MG63 (cell line): ENCODE results near the gene PCDHGC3. TPM values are rescaled to one million over a fixed set of nuclear protein-coding genes. Genes with fewer than 3 reads are reported as not detected.

Experiments used
- DNase-seq: peaks from one replicate; pipeline ENCODE4 v3.0.0-alpha.2; 2020
- H3K27me3 ChIP-seq: fragments of 250-450 bp; sonication (Bioruptor Pico); 2 replicates; pipeline ENCODE4 v1.5.1; 2020; ENCODE audit warnings: mild to moderate bottlenecking, moderate library complexity
- H3K36me3 ChIP-seq: fragments of 250-450 bp; sonication (Bioruptor Pico); 2 replicates; pipeline ENCODE4 v1.5.1; 2020; ENCODE audit warnings: mild to moderate bottlenecking, moderate library complexity
- H3K4me3 ChIP-seq: fragments of 250-450 bp; sonication (Bioruptor Pico); 2 replicates; pipeline ENCODE4 v1.5.1; 2020; ENCODE audit warnings: mild to moderate bottlenecking, moderate library complexity
- H3K9me3 ChIP-seq: fragments of 250-450 bp; sonication (Bioruptor Pico); 2 replicates; pipeline ENCODE4 v1.5.1; 2020; ENCODE audit warnings: mild to moderate bottlenecking, moderate library complexity
- total RNA-seq: library from RNA; depleted of rRNA; stranded (reverse); fragments of >200 nt; shearing (Covaris generic); gene quantifications from 2 replicates; pipeline ENCODE4 v1.2.3, GENCODE V29; 2014; ENCODE audit warnings: low replicate concordance; rRNA removed

The PCDHGC3 gene
- total RNA-seq, 1 experiment from 2014 or later, result 42.3 TPM

DNA sequence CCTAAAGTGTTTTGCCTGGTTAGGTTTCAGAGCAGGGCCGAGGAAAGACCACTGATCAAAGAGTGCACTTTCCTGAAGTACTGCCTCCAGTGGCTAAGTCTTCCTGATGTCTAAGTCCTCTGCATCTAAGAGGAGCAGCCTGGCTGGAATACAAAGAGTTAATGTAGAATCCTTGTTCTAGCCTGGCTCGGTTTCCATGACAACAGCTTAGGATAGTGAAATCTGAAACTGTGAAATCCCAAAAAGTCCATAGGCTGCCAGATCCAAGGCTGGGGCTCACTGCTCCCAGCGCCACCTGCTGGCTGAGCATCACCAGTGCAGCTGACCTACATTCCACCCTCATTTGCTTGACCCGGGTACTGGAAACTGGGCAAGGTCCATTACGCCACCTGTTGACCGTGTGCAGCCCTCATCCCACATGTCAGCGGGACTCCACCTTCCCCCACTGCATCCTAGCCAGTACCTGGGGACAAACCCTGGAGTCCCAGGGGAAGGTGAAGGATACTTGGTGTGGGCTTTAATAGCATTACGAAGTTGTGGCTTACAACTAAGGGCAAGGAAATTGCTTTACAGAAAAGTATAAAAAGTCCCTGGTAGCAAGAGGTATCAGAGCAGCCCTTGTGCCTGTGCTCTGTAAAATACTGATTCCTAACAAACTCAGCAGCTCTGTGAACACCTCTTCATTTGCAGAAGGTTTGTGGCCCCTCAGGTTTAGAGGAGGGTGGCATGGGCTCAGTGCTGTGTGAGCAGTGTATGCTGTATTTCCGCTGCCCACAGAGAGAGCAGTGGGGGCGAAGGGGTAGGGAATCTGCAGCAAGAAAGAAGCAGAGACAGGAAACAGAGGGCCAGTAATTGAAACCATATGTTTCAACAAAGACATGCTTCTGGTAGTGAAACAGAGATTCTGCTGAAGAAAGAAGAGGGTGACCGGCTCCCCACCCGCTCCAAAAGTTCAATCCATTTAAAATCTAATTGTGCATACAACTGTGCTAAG lies 49.1 kb downstream of the PCDHGC3 start:
- DNase-seq, result peak; percentile 87
- Histone ChIP-seq H3K9me3 (0 out of 2 replicates have a peak, but pooled peaks cover 3% of the 10 kb centered on the region), H3K4me3 (no peak overlapping the region), H3K27me3 (no peaks in the 10 kb centered on the region), H3K36me3 (peaks cover 81% of the 10 kb centered on the region)

DNA sequence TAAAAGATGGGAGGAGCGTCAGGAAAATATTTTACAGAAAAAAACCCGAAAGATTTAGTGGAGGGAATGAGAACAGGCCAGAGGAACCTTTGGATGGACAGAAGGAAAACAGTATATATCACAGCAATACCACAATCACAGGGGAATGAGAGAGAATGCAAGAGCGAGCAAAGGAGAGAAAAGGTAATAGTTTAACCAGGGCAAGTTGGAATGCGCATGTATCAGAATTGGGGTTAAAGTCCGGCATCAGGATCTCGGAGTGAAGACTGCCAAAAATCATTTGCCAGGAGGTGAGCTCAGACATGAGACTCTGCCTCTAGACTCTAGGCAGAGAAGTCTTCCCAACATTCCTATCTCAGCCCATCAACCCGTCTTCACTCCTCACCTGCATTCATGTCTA lies 49.9 kb downstream of the PCDHGC3 start:
- Histone ChIP-seq H3K9me3 (no peaks in the 10 kb centered on the region), H3K4me3 (no peak overlapping the region), H3K36me3 (peaks cover 79% of the 10 kb centered on the region), H3K27me3 (no peaks in the 10 kb centered on the region)
- no peak for DNase-seq

DNA sequence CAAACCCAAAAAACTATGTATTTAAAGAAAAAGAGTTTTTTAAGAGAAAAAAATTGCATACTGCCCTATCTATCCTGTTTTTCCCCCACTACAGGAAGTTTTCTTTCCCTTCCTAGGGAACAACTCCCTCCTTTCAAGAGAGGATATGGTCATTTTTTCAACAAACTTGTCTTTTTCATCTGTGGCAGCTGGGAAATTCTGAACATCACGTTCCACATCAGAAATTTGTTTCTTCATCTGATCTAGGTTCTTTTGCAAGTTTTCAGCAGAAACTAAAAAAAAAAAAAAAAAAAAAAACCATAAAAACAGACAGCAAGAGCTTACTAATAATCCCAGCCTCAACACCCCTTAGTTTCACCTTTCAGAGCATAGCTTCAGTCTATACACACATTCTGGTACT lies 51.7 kb downstream of the PCDHGC3 start:
- no peak overlapping the region for H3K4me3 ChIP-seq
- peaks cover 83% of the 10 kb centered on the region for H3K36me3 ChIP-seq
- H3K9me3 ChIP-seq, result no peaks in the 10 kb centered on the region
- no peak for DNase-seq
- H3K27me3 ChIP-seq, result no peaks in the 10 kb centered on the region

Other genes starting within 250 kb of the PCDHGC3 start
- 0.07 and 2.0 TPM in 2 replicates for gene PCDHB15, start 230.6 kb upstream of the PCDHGC3 start, total RNA-seq
- gene SLC25A2, start 171.9 kb upstream of the PCDHGC3 start, total RNA-seq, result not detected in 2 replicates
- gene TAF7, start 155.2 kb upstream of the PCDHGC3 start, total RNA-seq, result 183 and 217 TPM in 2 replicates
- 0.42 and 0.56 TPM in 2 replicates for gene PCDHGA1, start 145.5 kb upstream of the PCDHGC3 start, total RNA-seq
- not detected in 2 replicates for gene PCDHGA2, start 137.2 kb upstream of the PCDHGC3 start, total RNA-seq
- not detected in 2 replicates for gene PCDHGA3, start 132.1 kb upstream of the PCDHGC3 start, total RNA-seq
- 0.59 and 1.3 TPM in 2 replicates for gene PCDHGB1, start 125.9 kb upstream of the PCDHGC3 start, total RNA-seq
- 0.23 and 0.44 TPM in 2 replicates for gene PCDHGA4, start 120.9 kb upstream of the PCDHGC3 start, total RNA-seq
- 1.6 and 2.5 TPM in 2 replicates for gene PCDHGB2, start 116.0 kb upstream of the PCDHGC3 start, total RNA-seq
- not detected in 2 replicates for gene PCDHGA5, start 111.8 kb upstream of the PCDHGC3 start, total RNA-seq
- 0.81 TPM in 1 of 2 replicates, not detected in the other for gene PCDHGB3, start 105.7 kb upstream of the PCDHGC3 start, total RNA-seq
- 0.20 and 2.3 TPM in 2 replicates for gene PCDHGA6, start 102.1 kb upstream of the PCDHGC3 start, total RNA-seq
- gene PCDHGA7, start 93.2 kb upstream of the PCDHGC3 start, total RNA-seq, result 0.07 and 0.67 TPM in 2 replicates
- gene PCDHGB4, start 88.3 kb upstream of the PCDHGC3 start, total RNA-seq, result 0.17 and 0.26 TPM in 2 replicates
- gene PCDHGA8, start 83.3 kb upstream of the PCDHGC3 start, total RNA-seq, result 0.03 and 0.59 TPM in 2 replicates
- gene PCDHGB5, start 78.0 kb upstream of the PCDHGC3 start, total RNA-seq, result 0.53 TPM in 1 of 2 replicates, not detected in the other
- not detected in 2 replicates for gene PCDHGA9, start 73.2 kb upstream of the PCDHGC3 start, total RNA-seq
- not detected in 2 replicates for gene PCDHGB6, start 67.9 kb upstream of the PCDHGC3 start, total RNA-seq
- 1.0 and 1.2 TPM in 2 replicates for gene PCDHGA10, start 63.0 kb upstream of the PCDHGC3 start, total RNA-seq
- 0.10 TPM in 1 of 2 replicates, not detected in the other for gene PCDHGB7, start 58.3 kb upstream of the PCDHGC3 start, total RNA-seq
- gene PCDHGA11, start 54.9 kb upstream of the PCDHGC3 start, total RNA-seq, result not detected in 2 replicates
- not detected in 2 replicates for gene PCDHGA12, start 45.5 kb upstream of the PCDHGC3 start, total RNA-seq
- gene PCDHGC4, start 9.1 kb downstream of the PCDHGC3 start, total RNA-seq, result not detected in 2 replicates
- 0.46 TPM in 1 of 2 replicates, not detected in the other for gene PCDHGC5, start 13.1 kb downstream of the PCDHGC3 start, total RNA-seq
- 28.4 and 43.9 TPM in 2 replicates for gene DIAPH1, start 143.0 kb downstream of the PCDHGC3 start, total RNA-seq
- gene HDAC3, start 160.9 kb downstream of the PCDHGC3 start, total RNA-seq, result 122 and 169 TPM in 2 replicates
- 13.2 and 15.1 TPM in 2 replicates for gene RELL2, start 161.0 kb downstream of the PCDHGC3 start, total RNA-seq
- 3.4 and 5.8 TPM in 2 replicates for gene FCHSD1, start 175.5 kb downstream of the PCDHGC3 start, total RNA-seq
- gene ARAP3, start 206.3 kb downstream of the PCDHGC3 start, total RNA-seq, result 2.1 and 4.6 TPM in 2 replicates